HG03175 (cell line): Measurements from ENCODE around the gene TAS1R2.
A peak's percentile ranks its signal among the peaks of the same experiment; 100 is the strongest.
"Not testable (repeated sequence)": the region's sequence is repeated elsewhere in the genome, so short reads cannot be mapped to it uniquely, and the experiment has no call there.

Source experiments
- ATAC-seq: cut with Tn5 transposase; IDR thresholded peaks from one replicate; pipeline ENCODE4 v1.9.1; 2021; ENCODE audit warnings: mild to moderate bottlenecking, moderate library complexity; ENCODE audit not compliant: unreplicated experiment

Gene TAS1R2

DNA sequence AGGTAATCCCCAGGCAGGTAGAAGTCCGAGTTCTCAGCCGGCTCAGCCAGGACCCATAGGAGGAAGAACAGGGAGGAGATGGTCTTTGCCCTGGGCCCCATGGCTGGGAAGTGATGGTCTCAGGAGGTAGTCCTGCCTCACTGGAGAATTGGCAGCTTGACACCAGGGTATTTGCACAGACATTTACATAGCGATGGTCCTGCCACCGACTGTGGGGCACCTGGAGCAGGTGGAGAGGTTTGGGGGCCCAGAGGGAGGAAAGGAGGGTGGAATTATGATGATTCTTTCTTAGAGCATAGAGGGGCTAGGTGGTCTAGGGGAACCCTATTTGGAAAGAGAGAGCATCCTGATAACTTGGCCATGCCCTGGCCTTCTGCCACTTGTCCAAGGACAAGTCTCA lies at the start of gene TAS1R2:
TSS of gene TAS1R2 (minus strand) at position 101 of the 400 bp plus-strand sequence. CDS start at position 101, 0 bp downstream.
- ATAC-seq: no peak

DNA sequence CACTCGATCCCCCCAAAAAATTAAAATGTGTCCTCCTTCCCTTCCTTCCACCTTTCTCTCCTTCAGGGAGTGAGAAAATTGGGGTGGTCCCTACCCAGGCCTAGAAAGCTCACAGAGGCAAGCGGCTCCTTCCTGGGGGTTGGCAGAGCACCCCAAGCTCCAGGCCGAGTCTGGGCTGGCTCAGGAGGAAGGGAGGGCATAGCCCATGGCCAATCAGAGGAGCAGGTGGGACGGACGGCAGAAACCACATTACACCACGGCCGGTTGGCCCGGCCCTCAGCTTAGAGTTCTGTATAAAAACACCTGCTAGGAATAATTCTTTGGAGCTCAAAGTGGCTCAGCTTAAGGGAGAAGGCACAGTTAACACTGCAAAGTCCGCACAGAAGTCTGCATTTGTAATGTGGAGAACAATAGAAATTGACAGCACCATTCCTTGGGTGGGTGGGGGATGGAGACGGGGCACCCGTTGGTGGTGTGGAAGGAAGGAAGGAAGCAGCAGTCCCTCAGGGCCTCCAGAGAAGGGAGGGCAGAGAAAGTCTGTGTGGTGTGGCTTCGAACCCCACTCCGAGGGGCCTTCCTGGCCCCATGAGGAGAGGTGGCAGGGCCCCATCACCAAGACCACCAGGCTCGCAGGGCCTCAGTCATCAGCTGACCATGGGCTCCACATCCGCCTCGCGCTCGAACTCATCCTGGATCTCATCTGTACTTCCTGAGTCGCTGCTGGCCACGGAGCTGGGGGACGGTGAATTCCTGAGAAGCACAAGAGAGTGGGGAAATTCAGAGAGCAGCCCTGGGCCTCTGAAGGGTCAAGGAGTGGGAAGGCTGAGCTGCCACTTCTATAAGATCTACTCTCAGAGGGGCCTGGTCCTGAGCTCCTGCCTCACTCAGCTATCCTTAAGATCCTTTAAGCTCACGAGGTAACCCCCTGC lies 48.7 kb upstream of the TAS1R2 start:
- no peak for ATAC-seq

DNA sequence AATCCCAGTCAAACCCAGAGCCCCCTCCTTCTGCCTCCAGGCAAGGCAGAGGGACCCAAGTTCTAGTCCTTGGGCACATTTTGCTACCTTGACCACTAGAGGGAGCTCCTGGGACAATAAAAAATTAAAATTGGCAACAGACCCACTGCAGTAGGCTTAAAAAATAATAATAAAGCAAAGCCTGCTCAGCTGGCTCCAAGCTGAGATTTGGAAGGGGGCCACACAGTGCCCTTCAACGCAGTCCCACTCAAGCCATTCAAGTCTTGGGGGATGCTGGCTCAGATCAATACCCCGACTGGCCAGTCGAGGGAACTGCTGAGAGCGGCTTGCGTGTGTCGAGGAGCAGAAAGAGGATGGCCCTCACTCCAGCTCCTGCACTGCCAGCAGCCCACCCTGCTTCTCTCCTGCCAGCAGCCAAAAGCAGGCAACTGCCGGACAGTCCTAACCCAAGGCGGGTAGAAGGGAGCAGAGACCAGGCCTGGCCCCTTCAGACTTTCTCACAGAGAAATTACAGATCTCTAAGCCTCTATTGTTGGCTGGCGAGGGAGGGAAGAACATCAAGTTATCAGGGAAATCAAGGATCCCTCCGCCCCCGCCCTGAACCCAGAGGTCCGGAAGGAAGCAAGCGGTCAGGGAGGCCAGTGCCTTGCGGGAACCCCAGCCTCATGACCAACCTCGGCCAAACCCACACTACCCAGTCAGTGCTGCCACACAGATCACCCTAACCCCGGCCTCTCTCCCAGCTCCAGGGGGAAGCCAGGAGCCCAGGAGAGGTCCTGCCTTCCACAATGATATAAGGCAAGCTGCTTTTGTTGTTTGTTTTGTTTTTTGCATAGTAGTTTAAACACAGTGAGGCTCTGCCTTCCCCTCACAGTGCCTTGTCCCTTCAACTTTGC lies 47.8 kb upstream of the TAS1R2 start:
- no peak for ATAC-seq

DNA sequence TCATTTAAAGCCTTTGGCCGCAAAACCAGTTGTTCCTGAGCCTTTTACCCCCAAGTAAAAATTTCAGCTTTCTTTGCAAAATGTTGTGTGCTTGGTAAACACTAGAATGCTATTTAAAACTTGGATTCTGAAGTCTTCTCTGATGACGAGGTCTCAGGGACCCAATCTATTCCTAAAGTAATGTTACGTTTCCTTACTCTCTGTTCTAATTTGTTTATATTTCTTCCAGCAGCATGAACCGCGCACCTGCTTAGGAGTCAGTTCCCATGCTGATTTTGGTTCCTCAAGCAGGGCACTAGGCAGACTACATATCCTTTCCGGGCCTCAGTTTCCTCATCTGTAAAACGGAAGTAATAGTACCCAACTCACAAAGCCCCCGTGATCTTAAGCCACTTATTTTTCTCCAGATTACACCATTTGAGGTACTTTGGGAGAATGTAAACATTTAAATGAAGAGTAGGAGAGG lies 43.9 kb upstream of the TAS1R2 start:
- ATAC-seq: no peak

DNA sequence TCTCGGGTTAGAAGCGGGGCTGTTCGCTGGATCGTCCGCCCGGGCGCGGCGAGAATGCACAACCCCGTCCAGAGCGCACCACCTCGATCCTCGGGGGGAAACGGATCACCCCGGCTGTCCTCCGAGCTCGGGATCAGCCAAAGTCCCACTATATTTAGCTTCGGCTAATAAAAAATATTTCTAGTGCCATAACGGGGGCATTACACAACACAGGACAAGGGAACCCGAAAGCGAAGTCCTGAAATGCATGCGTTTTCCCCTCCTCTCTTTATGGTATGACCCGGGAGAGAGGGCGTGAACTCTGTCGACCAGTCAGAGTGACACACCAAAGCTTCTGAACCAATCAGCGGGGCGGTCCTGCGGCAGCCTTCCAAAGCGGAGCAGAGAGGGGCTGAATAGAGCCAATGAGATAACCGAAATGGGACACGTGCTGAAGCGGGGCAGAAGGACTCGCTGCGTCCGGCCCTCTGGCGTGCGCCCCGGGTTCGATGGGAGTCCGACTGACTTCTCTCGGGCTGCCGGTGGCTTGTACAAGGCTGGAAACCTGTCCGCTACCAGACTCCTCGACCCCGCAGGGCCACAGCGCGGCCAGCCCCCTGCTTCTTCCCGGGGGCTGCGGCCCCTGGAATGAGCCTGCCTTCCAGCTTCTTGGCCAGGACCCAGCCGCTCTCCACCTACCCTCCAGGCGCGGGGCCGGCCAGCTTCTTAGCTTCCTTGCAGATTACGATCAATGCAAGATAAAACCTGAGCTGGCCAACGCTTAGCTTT lies 43.2 kb upstream of the TAS1R2 start, which contains the start of gene ALDH4A1:
TSS of gene ALDH4A1 (minus strand) at position 33 of the 768 bp plus-strand sequence. CDS start at position 1, 32 bp downstream.
- ATAC-seq: peak; percentile 99

DNA sequence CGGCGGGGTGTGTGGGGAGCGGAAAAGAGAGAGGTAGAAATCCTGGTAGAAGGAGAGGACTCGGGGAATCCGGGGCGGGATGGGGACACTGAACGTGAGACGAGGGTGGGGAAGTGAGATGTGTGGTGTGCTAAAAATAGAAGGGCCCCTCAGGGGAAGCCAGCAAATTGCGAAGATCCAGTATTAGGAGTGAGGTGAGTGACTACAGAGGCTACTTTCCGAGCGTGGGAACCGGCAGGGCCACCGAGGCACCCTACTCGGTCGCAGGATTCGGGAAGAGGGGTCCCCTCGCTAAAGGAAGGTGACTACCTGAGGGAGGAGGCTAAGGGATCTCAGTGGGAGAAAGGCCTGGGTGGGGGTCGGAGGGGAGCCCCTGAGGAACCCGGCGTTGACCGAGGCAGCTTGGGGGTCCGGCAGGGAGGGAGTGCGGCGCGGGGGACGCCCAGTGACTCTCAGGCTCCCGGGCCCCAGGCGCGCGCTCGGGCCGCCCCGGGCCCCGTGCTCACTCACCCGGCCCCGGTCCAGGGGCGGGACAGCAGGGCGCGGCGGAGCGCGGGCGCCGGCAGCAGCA lies 42.6 kb upstream of the TAS1R2 start:
- ATAC-seq: peak; percentile 1

DNA sequence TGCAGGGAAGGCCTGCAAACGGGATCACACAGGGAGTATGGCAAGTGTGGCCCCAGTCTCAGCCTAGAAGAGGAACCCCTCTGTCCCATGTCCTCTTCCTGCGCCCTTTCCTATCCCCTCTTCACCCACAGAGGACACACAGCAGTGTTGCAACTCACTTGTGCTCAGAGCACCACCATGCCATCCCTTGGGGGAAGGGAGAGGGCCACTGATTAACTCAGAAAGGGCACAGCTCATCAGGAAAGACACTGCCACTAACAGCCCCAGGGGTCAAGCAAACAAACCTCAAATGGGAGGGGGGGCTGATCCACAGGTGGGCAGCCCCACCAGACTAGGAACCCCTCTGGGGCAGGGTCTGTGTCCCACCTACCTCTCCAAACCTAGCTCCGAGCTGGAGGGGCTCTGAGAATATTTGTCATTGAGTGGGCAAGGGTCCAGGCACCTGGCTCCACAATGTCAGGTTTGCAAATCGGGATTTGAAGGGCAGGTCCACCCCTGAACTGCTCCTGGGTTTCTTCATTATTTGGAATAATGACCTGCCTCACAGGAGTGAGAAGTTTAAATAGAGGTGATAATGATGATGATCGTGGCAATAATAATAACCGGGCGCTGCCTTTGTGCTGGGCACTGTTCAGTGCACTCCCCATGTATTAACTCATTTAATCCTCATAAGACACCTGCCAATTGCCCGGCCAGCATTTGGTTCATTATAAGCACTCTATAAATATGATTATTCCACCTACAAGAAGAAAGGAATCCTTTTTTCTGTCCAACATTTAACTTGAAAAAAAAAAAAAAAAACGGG lies 41.9 kb upstream of the TAS1R2 start:
- ATAC-seq: no peak

DNA sequence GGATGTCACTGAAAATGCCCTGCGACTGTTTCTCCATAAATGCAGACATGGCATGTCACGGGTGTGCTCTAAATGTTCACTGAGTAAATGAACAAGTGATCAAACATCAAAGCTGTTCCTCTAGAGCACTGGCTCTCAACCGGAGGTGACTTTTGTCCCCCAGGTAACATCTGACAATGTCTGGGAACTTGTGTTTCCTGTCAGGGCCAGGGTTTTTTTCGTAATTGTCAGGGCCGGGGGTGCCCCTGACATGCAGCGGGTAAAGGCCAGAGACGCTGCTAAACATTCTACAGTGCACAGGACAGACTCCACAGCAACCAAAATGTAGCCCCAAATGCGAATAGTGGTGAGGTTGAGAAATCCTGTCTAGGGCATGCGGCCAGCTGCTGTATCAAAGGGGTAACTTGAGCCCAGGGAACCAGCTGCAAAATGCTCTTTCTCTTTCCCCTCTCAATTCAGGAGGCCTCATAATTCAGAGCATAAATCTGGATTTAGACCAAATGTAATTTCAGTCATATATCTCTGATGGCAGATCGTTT lies 40.9 kb upstream of the TAS1R2 start:
- no peak for ATAC-seq

DNA sequence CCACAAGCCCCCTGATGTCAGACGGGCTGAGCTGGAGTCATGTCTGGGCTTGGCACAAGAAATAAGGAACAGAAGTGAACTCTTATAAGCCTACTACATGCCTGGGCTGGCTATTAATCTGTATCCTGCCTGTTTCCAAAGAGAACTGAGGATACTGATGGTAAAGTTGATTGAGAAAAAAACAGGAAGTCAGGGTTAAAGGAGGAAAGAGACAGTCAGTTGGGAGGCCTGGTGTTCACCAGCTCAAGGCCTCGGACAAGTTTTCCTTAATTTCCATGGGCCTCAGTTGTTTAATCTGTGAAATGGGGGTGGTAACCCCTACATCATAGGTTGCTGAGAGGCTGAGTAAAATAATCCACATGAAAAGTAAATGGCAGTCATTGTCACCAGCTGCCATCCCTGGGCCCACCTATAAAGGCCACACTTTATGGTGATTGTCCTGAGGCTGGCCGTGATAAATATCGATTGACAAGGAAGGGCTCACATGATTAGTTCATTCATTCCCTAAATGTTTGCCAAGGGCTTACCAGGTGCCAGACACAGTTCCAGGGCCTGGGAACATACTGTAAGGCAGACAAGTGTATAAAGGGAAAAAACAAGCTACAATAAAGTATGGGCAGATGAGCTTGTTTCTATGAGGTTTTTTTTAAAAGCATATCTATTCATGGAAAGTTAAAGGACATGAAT lies 40.0 kb upstream of the TAS1R2 start:
- ATAC-seq: no peak

DNA sequence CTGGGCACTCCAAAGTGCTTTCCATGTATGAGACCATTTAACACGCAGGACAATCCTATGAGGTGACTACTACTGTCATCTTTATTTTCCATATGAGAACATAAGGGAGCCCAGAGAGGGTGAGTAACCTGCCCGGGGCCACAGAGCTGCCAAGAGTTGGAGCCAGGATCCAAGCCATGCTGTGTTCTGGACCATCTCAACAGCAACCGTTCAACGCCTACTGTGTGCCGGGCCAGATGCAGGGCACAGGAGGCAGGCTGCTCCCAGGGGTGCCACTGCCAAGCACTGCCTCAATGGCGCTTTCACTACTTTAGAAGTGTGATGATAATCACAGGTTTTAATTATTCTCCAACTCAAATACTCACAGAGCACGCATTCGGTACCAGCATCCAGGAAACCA lies 39.1 kb upstream of the TAS1R2 start:
- no peak for ATAC-seq

DNA sequence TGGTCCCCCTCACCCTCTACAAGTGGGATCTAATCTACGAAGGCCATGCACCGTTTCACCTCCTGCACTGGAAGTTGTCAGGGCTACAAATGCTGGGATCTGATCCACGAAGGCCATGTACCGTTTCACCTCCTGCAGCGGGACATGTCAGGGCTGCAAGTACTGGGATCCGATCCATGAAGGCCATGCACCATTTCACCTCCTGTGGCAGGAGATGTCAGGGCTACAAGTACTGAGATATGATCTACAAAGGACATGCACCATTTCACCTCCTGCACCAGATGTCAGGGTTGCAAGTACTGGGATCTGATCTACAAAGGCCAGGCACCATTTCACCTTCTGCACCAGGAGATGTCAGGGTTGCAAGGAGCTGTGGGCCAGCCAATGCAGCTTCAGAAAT lies 35.9 kb upstream of the TAS1R2 start:
- ATAC-seq: no peak

DNA sequence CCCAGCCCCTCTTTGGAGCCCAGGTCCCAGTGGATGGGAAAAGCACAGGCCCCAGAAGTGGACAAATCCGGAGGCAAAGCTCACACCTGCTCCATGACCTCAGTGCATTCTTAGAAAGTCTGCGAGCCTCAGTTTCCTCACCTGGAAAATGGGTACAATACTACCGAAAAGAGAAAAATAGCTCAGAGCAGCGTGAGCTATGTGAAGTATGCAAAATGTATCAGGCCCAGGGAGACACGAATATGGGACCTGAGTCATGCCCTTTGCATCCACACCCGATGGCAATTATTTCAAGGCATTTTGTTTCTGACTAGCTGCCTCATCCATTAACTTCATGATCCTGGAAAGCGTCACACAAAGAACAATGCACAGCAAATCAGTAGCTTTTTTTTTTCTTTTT lies 33.7 kb upstream of the TAS1R2 start:
- no peak for ATAC-seq

DNA sequence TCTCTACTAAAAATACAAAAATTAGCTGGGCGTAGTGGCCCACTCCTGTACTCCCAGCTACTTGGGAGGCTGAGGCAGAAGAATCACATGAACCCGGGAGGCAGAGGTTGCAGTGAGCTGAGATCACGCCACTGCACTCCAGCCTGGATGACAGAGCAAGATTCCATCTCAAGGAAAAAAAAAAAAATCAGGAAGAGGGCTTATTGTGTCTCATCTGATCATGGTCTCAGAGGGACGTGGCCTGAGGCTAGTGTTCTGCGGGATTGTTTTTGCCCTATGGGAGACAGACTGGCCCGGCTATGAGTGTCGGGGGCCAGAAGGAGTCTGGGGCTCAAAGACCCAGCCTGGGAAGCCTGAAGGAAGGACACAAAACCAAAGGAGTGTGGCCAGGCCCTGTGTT lies 32.4 kb upstream of the TAS1R2 start:
- ATAC-seq: not testable (repeated sequence)

DNA sequence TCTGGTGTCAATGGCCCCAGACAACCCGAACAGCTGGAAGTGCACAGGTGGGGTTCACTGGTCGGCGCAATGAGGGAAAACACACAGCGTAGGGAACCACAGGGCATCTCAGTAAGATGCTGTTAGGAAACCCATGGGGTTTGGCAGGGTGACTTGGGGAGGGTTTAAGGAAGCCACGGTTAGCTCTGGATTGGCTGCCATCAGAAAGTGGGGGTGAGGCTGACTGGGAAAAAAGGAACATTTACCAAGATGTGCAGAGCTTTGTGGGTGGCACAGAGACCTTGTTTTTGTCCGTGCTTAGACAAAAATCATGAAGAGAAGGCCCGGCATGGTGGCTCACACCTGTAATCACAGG lies 31.9 kb upstream of the TAS1R2 start:
- no peak for ATAC-seq

DNA sequence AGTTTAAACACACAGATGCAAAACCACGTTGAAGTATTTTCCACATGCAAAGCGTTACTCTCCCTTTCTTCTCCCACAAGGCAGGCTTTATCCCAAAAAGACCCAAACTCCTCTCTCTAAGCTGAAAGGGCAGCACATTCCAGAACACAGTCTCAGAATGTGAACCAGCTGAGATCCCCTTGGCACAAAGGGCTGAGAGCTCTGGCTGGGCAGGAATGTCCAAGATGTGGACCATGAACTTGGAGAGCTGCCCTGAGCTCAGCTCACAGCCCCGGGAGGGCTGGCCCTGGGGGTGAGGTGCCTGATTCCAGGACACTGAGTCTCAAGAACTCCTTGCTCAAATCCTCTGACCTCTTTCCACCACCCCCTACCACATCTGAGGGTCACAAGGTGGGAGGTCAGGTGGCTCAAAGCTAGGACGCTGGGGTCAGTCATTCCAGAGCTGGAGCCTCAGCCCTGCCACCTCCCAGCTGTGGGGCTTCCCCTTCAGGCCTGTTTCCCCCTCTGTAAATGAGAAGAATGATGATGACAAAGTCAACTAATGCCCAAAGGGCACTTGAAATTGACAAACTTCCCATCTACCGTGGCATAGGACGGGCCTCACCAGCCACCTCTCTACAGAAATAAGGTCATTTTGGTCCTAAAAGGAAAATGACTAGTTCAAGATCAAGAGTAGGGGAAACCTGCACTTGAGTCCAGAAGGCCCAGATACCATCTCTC lies 31.4 kb upstream of the TAS1R2 start:
- no peak for ATAC-seq

DNA sequence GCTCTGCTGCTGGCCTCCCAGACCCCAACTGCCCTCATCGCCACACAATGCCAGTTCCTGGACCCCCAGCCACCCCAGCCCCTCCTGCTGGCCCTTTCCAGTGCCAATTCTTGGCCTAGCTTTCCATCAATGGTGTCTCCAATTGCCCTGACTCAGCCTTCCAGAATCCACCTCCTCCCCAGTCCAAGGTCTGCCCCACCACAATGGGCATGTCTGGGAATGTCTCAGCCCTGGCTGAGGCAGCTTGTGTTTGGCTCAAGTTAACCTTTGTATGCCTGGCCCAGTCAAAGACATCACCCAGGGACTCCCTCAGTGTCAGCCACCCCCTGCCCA lies 26.5 kb upstream of the TAS1R2 start:
- no peak for ATAC-seq

DNA sequence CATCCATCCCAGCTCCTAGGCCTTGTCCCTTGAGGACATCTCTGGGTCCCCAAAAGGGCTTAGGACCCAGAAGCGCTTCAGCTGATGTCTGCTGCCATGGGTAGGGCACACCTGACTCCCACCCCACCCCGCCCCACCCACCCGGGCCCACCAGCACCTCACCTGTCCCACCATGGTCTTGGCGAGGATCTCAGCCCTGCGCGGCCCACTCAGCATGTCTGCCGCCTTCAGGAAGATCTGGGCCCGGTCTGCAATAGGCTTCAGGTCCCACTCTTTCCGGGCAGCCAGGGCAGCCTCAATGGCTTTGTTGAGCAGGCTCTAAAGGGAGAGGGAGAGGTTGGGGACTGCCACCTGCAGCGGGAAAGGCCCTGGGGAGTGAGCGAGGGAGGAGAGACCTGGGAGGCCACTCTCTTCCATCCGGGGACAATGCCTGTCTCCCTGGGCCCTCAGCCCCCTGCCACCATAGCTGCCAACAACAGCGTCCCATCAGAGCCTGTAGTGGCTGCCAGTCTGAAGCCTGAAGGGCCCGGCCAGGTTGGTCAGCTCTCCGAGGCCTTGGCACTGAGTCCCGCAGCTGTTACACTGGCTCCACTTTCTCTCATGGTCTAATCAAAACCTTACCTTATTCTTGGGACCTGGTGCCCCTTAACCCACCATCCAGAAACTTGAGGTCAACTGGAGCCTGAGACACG lies 26.0 kb upstream of the TAS1R2 start:
- no peak for ATAC-seq

DNA sequence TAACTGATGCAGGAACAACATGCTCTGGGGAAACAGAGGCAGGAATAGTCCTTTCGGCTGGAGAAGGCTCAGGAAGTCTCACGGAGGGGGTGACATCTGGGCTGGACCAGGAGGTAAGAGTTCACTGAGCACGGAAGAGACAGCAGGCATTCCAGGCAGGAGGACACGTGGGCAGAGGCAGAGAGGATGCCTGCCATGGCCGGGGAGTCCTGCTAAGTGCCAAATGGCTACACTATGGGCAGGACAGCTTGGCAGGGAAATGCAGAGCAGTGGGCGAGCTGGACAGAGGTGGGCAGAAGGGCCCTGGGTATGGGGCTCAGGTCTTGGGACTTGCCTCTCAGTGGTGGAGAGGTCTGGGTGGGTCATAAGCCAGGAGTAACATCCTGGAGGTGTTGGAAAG lies 25.3 kb upstream of the TAS1R2 start:
- ATAC-seq: no peak
